ENCODE results near the gene KCNQ4. TPM values are rescaled to one million over a fixed set of nuclear protein-coding genes. Genes with fewer than 3 reads are reported as not detected.
A peak's percentile ranks its signal among the peaks of the same experiment; 100 is the strongest.

The KCNQ4 gene
- total and polyA plus RNA-seq, 2 of the 13 experiments (the other 11 are each of a cell fraction or from before 2014, with no cell fraction given) = 0.02 to 0.09 TPM

GRCh38 chr1:40851643-40852042 lies 68.1 kb downstream of the KCNQ4 start (continued):
- TF ChIP-seq SKIL (CRISPR knock-in tag; IDR thresholded peaks at IDR 0.05; ENCODE audit: borderline replicate concordance) (no peak), ZFY (CRISPR knock-in tag; IDR thresholded peaks at IDR 0.05) (no peak), CEBPZ (IDR thresholded peaks at IDR 0.05; ENCODE audit: low read length) (no peak)

GRCh38 chr1:40853113-40853884 lies 69.7 kb downstream of the KCNQ4 start:
- H3K4me2 ChIP-seq (ENCODE audit: low read depth, low read length) = no peak overlapping the region
- FAIRE-seq (no peak), DNase-seq (ENCODE audit: low spot score) (no peak), ATAC-seq (no peak)
- peaks cover 12% of the 10 kb centered on the region; the same call in 1 of the 2 replicates for H3K4me1 ChIP-seq (ENCODE audit: insufficient read depth, low read length)
- H3K9me3 ChIP-seq (ENCODE audit: low read length) = no peaks in the 10 kb centered on the region
- no peak overlapping the region for H3K9ac ChIP-seq (ENCODE audit: insufficient read depth, low read depth, low read length)
- 43% methylated on average over 13 of the region's 13 CpGs for WGBS (ENCODE audit: low lambda C conversion rate)
- in situ Hi-C loops (cut with HindIII; ENCODE audit: extremely low pct_ligation_motif_present, low pct_unique_long_range_greater_than_20kb) (no loop called here), intact Hi-C loops (cut with micrococcal nuclease; ENCODE audit: unreplicated experiment) (loop anchor here (5.0 kb wide), 1 partner anchor 161 kb away; the partner anchor contains the start of gene NFYC)
- H3K4me3 ChIP-seq (replicated peaks in 1 of 3; ENCODE audit: insufficient read depth in 1 of 3, low read depth in 2 of 3, low read length in 3 of 3) = no peak overlapping the region
- BruUV-seq (replicated peaks) = no TSS peak
- CTCF ChIA-PET (ENCODE audit: low intra/inter-chr PET ratio, low total read pairs) = interaction anchor here (1.1 kb wide), 1 partner anchor 100 kb away, joined by 3 read pairs; no protein-coding TSS in a partner anchor
- no peaks in the 10 kb centered on the region for H4K20me1 ChIP-seq (ENCODE audit: insufficient read depth, low read length)
- H3K36me3 ChIP-seq (replicated peaks in 1 of 2; ENCODE audit: control insufficient read depth in 1 of 2, insufficient read depth in 2 of 2, low read length in 2 of 2) = no peaks in the 10 kb centered on the region
- no peak overlapping the region for H3K27ac ChIP-seq (ENCODE audit: extremely low read length, insufficient read depth, low read length)
- no peak overlapping the region for H2AFZ ChIP-seq (ENCODE audit: low read length)
- peaks cover 3 to 45% of the 10 kb centered on the region in 2 experiments; a peak in 4 of 5 replicates for H3K27me3 ChIP-seq (ENCODE audit: control insufficient read depth in 1 of 2, insufficient read depth in 2 of 2, low read length in 2 of 2)
- no peaks in the 10 kb centered on the region for H3K79me2 ChIP-seq (ENCODE audit: insufficient read depth, low read length)
- POLR2A ChIA-PET = interaction anchor here (0.8 to 1.7 kb wide), 2 partner anchors 9 to 79 kb away, joined by 3 to 9 read pairs; partner anchors contain the start of gene CITED4
- peak; percentile 97 to 99 for TF ChIP-seq MAFK (conservative IDR thresholded peaks at IDR 0.05 in 1 of 2, IDR thresholded peaks at IDR 0.05 in 1 of 2; ENCODE audit: low read length in 2 of 2)
- no peak for TF ChIP-seq YEATS2 (CRISPR knock-in tag; IDR thresholded peaks at IDR 0.05; ENCODE audit: borderline replicate concordance)
- no peak for TF ChIP-seq ZNF674 (CRISPR knock-in tag; IDR thresholded peaks at IDR 0.05; ENCODE audit: low read depth)
- peak; percentile 98 for TF ChIP-seq MAFF (IDR thresholded peaks at IDR 0.05; ENCODE audit: low read depth, low read length)

All from HepG2 (cell line).